Endothelial cell of coronary artery (primary cell): ENCODE measurements around the gene IRF2BP2. TPM values are rescaled to one million over a fixed set of nuclear protein-coding genes. Genes with fewer than 3 reads are reported as not detected.

ENCODE experiments used
- total RNA-seq: library from RNA; depleted of rRNA; stranded (reverse); fragments of >200 nt; gene quantifications from 2 replicates; pipeline ENCODE4 v1.2.3, GENCODE V29; 2014

The IRF2BP2 gene
- 51.1 and 58.4 TPM in 2 replicates for total RNA-seq

GRCh38 chr1:234610061-234610665 is at the start of gene IRF2BP2:
IRF2BP2 (minus strand) TSS chr1:234610178; CDS start chr1:234609494, 684 bp downstream.

Other genes with a start within 250 kb of the IRF2BP2 start
- gene COA6, start 236.7 kb downstream of the IRF2BP2 start, total RNA-seq = 21.4 and 22.7 TPM in 2 replicates
- gene TARBP1, start 131.0 kb downstream of the IRF2BP2 start, total RNA-seq = 15.5 and 18.8 TPM in 2 replicates